ENCODE data around the gene CHRNB1.

DNA sequence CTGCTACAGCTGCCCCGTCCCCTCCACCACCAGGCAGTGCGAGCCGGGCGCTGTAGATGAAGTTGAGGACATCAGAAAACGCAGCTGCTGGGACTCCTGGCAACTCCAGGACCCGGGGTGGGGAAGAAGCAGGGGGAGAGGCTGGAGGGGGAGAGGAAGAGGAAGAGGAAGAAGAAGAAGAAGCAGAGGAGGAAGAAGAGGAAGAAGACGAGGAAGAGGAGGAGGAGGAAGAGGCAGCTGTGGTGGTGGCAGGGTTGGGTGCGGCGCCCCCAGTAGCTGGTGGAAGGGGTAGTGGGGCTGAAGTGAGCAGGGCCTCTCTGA is 21.4 kb downstream of the CHRNB1 start:
- TF ChIP-seq, protein P1, sequence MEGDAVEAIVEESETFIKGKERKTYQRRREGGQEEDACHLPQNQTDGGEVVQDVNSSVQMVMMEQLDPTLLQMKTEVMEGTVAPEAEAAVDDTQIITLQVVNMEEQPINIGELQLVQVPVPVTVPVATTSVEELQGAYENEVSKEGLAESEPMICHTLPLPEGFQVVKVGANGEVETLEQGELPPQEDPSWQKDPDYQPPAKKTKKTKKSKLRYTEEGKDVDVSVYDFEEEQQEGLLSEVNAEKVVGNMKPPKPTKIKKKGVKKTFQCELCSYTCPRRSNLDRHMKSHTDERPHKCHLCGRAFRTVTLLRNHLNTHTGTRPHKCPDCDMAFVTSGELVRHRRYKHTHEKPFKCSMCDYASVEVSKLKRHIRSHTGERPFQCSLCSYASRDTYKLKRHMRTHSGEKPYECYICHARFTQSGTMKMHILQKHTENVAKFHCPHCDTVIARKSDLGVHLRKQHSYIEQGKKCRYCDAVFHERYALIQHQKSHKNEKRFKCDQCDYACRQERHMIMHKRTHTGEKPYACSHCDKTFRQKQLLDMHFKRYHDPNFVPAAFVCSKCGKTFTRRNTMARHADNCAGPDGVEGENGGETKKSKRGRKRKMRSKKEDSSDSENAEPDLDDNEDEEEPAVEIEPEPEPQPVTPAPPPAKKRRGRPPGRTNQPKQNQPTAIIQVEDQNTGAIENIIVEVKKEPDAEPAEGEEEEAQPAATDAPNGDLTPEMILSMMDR (IDR thresholded peaks at IDR 0.05) = no peak
- no peak for TF ChIP-seq POLR2A (IDR thresholded peaks at IDR 0.05)

Data from adrenal gland (tissue), 5 donors.